M059J (cell line): ENCODE measurements around the gene PPP2CA. TPM values are rescaled to one million over a fixed set of nuclear protein-coding genes. Genes with fewer than 3 reads are reported as not detected.
"Not testable (repeated sequence)": the region's sequence is repeated elsewhere in the genome, so short reads cannot be mapped to it uniquely, and the experiment has no call there.

ENCODE experiments used
- DNase-seq: peaks from one replicate; pipeline ENCODE4 v3.0.0-alpha.2; 2012; ENCODE audit warnings: low read depth
- total RNA-seq: library from RNA; depleted of rRNA; stranded (reverse); fragments of >200 nt; shearing (Covaris generic); gene quantifications from 2 replicates; pipeline ENCODE4 v1.2.3, GENCODE V29; 2014

Gene PPP2CA
- total RNA-seq, 1 experiment from 2014 or later: 257 TPM

- DNase-seq: no peak
Observed at GRCh38 chr5:134195666-134196065, 30.2 kb downstream of the PPP2CA start.

GRCh38 chr5:134189031-134189430, 36.8 kb downstream of the PPP2CA start:
- peak; percentile 29 for DNase-seq

- no peak for DNase-seq
Observed at GRCh38 chr5:134188092-134188491, 37.8 kb downstream of the PPP2CA start.

GRCh38 chr5:134184155-134185135, 41.4 kb downstream of the PPP2CA start:
- DNase-seq: peak; percentile 61

GRCh38 chr5:134183481-134183880, 42.4 kb downstream of the PPP2CA start:
- no peak for DNase-seq

- DNase-seq: no peak
Observed at GRCh38 chr5:134178096-134178419, 47.8 kb downstream of the PPP2CA start.

- DNase-seq: no peak
Observed at GRCh38 chr5:134177369-134178095, 48.3 kb downstream of the PPP2CA start.

GRCh38 chr5:134176511-134177368, 49.1 kb downstream of the PPP2CA start, which contains the start of gene SKP1:
Gene SKP1 (minus strand): TSS chr5:134176950. CDS start chr5:134174022, 2,928 bp downstream.
- DNase-seq: peak; percentile 77

- peak; percentile 39 for DNase-seq
Observed at GRCh38 chr5:134175921-134176510, 49.9 kb downstream of the PPP2CA start.

- DNase-seq: peak; percentile 56
Observed at GRCh38 chr5:134174841-134175839, 50.7 kb downstream of the PPP2CA start.

- DNase-seq: no peak
Observed at GRCh38 chr5:134171972-134172371, 53.9 kb downstream of the PPP2CA start.

GRCh38 chr5:134162592-134162991, 63.3 kb downstream of the PPP2CA start:
- no peak for DNase-seq

GRCh38 chr5:134161513-134162395, 64.1 kb downstream of the PPP2CA start:
- DNase-seq: no peak

GRCh38 chr5:134153657-134154056, 72.2 kb downstream of the PPP2CA start:
- peak; percentile 23 for DNase-seq

- DNase-seq: no peak
Observed at GRCh38 chr5:134153241-134153640, 72.6 kb downstream of the PPP2CA start.

- not testable (repeated sequence) for DNase-seq
Observed at GRCh38 chr5:134152173-134152832, 73.6 kb downstream of the PPP2CA start.

GRCh38 chr5:134151723-134152122, 74.2 kb downstream of the PPP2CA start:
- no peak for DNase-seq

- no peak for DNase-seq
Observed at GRCh38 chr5:134149571-134150303, 76.1 kb downstream of the PPP2CA start.
